Germinal center (tissue), 1 donor: ENCODE measurements around the gene PTPRJ.
"Not testable (repeated sequence)": the region's sequence is repeated elsewhere in the genome, so short reads cannot be mapped to it uniquely, and the experiment has no call there.

Source experiments
- DNase-seq: peaks from one replicate; pipeline ENCODE4 v3.0.0; 2012; ENCODE audit warnings: mixed read lengths, low spot score

The PTPRJ gene

DNA sequence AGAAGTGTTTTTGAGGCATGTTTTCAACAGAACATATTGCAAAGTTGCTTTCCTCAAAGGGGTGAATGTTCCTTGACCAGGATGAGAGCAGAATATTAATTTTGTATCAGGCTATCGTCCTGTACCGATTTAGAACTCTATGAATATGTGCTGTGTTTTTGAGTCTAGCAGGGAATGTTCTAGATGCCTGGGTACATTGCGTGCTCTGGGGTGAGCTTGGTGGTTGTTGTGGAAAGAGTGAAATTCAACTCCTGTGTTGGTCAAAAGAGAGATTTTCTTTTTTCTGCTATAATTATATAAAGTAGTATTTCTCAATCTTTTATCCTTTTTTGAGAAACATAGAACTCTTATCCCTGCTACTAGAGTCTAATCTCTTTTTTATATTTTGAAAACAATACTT is 185.1 kb downstream of the PTPRJ start:
- no peak for DNase-seq

DNA sequence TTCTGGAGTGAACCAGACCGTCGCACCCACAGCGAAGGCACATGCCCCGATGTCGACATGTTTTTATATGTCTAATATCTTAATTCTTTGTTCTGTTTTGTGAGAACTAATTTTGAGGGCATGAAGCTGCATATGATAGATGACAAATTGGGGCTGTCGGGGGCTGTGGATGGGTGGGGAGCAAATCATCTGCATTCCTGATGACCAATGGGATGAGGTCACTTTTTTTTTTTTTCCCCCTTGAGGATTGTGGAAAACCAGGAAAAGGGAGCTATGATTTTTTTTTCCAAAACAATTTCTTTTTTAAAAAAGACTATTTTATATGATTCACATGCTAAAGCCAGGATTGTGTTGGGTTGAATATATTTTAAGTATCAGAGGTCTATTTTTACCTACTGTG is 187.0 kb downstream of the PTPRJ start:
- no peak for DNase-seq

DNA sequence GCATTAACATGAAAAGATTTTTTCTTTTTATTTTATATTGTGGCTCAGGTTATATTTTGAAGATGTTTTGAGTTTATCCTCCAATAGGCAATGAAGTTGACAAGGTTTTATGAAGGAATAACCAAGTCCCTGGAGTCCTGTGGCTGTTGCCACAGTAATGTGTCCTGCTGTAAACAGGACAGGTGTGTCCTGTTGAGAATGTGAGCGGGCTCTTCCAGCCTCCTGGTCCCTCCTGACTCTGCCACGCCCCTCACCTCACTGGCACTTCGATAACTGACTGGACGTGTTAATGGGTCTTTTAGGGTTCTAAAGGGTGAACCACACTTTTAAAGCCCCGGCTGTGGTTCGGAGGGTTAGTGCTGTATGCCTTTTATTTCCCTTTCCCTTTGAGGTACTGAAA is 188.5 kb downstream of the PTPRJ start:
- DNase-seq: no peak

DNA sequence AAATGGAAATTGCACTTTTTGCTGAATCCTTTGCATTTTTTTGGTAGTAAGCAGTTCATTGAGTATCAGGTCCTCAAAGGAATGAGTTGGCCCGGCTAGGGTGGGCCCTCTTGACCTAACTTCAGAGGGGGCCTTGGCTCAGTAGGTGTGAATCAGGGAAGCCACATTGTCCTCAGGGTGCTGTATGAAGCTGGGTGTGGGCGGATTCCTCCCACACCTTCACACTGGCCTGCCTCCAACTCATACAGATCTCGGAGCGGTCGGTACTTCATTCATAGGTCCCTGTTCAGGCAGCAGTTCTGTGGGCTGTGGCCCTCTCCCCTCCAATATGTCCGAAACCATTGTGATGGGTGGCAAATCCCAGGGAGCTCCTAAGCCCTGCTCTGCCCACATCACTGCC is 188.9 kb downstream of the PTPRJ start:
- no peak for DNase-seq

DNA sequence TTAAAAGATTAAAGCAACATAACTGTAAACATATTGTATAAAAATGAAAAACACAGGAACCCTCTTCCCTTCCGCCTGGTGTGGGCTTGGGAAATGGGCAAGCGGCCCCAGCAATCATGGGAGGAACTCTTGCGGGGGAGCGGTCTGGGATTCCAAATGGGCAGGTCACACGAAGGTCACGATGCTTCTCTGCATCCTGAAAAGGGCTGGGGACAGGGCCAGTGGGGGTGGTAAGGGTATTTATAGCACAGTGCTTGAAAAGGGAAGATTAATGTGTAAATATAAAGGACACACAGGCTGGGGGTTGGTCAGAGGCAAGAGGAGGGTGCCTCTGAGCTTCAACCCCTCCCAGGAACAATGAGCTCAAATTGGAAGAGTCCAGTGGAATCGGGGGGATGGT is 189.4 kb downstream of the PTPRJ start:
- DNase-seq: no peak

DNA sequence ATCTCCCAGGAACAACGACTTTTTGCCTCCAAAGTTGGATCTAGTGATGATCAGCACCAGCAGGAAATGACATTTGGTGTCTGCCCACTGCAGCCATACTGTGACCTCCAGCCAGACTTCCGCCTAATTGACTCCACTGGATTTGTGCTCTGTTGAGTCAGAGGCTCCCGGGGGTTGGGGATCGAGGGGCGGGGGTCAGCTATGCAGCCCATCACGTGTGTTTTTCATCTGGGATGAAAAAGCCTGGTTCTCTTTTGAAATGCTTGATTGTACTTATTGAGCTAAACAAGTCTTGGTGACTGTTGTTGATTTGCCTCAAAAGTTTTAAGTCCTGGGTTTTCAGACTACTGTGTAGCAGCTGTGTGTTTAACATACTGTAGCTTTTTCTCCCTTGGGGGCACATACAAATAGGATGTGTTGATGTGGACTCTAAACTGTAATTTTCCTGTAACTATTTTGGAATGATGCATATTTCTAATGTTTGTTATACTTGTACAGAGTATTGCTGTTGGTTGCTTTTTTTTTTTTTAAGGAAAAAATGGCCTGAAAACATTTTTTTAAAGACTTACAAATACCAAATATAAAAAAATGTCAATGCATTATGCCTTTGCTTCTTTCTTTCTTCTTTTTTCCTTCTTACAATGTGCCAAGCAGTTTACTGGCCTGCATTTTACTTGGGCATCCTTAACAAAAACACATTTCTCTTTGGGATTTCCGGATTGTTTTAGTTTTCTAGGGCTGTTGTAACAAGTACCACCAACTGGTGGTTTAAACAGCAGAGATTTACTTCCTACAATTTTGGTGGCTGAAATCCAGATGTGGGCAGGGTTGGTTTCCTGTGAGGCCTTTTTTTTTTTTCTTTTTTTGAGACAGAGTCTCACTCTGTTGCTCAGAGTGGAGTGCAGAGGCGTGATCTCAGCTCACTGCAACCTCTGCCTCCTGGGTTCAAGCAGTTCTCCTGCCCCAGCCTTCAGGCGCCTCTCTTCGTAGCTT is 190.2 kb downstream of the PTPRJ start:
- DNase-seq: no peak

DNA sequence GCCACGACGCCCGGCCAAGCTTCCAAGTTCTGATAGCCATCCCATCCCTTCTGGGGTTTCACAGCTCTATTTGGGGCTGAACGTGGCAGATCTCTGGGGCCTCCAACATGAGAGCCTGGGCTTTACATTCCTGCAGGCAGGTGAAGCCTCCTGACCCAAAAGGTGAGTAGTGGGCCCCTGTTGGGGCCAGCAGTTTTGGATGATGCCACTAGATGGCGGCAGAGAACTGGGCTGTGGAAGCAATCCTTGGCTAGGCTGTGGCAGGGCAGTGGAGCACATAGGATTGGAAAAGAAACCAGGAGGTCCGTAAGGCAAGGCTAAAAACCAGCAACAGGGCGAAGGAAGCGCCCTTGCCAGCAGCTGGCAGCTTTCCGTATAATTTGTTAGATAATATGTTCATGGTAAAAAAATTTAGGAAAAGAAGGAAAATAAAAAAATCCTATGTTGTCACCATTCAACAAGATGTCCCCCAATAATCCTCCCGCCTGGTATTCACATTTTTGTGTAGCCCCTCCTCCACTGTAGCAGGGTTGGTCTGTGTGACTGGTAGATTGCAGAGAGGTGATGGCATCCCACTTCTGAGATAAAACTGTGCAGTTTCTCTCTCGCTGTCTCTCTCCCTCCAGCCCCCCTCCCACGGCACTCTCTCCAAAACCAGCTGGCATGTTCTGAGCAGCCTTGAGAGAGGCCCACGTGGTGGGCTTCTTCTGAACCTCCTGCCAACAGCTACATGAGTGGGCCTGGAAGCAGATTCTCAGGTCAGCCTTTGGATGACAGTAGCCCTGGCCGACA is 192.7 kb downstream of the PTPRJ start:
- DNase-seq: peak; percentile 72

DNA sequence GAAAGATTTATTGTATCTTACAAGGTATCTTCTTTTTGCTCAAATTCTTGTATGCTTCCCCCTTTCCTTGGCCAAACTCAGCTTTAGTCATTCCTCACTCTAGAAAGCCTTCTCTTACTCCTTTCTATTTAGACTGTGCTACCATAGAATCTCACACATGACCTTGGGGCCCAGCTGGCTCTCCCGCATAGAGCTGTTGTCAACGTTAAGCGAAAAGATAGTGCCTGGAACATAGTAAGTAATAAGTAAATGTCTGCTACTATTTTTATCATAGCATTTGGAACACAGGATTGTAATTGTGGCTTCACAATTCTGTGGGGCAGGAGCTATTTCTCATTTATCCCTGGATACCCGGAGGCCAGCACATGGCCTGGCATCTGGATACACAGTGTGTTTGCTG is 197.3 kb downstream of the PTPRJ start:
- DNase-seq: no peak

DNA sequence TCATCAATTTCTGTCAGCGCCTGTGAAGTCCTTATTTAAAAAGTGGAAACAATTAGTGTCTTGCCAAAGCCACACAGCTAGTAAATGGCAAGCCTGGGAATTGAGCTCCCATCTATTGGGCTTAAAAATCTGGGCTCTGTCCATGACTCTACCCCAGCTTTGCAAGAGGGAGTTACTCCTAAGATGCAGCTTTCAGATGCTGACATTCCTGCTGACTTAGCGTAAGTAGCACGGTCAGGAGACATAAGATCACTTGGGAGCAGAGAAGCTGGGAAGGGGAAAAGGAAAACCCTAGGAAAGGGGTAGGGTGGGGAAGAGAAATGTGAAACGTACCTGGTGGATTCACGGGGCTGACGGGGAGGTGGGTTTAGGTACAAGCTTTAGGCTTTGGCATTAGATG is 200.3 kb downstream of the PTPRJ start:
- no peak for DNase-seq

DNA sequence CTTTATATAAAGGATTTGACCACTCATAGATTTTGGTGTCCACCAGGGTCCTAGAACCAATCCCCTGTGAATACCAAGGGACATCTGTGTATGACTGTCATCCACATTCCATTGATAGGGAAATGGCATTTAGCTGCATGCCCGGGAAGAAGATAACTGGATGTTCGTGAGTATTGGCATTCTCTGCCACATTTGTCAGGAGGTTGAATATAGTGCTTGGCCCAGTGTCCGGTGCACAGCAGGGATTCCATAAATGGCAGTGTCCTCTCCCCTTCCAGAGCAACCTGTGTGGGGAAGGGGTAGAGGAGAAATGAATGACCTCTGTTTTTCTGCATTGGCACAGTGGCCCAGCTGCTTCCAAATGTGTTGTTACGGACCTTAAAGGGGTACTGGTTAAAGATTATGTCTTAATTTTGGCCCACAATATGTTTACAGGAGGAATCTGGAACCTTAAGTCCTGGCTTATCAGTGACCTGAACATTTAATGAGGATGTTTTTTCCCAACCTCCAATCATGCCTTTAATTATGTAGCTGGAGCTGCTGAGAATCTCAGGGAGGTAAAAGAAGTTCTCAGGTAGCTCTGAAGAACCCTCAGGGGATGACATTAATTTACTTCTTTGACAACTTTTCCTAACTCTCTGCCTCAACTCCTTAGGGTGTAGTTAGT is 202.6 kb downstream of the PTPRJ start:
- no peak for DNase-seq

DNA sequence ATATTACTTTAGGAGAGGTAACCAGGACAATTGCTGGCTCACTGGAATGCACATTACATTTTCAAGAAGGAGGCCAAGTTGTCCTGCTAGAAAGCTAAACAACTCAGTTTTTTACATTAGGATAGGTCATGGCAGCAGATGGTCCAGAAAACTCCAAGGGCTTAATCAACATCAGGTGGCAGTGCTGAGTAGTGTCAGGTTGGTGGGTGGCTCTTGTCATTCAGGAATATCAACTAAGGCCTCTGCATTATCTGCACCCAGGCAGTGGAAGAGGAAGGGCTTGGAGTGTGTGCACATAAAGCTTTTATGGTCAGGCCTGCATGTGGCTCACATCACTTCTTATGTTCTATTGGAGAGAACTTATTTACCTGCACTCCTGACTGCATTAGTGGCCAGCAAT is 204.1 kb downstream of the PTPRJ start:
- no peak for DNase-seq

DNA sequence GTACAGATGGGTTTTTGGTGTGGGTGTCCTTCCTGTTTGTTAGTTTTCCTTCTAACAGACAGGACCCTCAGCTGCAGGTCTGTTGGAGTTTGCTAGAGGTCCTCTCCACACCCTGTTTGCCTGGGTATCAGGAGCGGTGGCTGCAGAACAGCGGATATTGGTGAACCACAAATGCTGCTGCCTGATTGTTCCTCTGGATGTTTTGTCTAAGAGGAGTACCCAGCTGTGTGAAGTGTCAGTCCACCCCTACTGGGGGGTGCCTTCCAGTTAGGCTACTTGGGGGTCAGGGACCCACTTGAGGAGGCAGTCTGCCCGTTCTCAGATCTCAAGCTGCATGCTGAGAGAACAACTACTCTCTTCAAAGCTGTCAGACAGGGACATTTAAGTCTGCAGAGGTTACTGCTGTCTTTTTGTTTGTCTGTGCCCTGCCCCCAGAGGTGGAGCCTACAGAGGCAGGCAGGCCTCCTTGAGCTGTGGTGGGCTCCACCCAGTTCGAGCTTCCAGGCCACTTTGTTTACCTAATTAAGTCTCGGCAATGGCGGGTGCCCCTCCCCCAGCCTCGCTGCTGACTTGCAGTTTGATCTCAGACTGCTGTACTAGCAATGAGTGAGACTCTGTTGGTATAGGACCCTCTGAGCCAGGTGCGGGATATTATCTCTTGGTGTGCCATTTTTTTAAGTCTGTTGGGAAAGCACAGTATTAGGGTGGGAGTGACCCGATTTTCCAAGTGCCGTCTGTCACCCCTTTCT is 210.7 kb downstream of the PTPRJ start:
- not testable (repeated sequence) for DNase-seq

DNA sequence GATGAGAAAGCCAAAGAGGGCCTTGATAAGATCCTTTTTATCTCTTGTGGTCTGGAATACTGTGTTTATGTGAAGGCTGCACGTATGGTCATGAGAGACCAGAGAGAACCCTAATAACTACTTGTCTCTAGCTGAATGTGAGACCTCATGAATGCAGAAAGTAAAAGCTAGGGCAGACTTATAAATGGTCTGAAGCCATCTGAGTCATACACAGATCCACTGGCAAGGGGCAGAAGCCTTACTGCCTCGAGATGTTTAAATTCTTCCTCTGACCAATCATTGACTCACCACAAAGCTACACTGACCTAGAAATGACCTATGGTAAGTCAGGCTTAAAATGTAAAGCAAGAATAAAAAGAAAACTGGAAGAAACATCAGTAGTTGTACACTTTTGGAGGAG is 213.5 kb downstream of the PTPRJ start:
- DNase-seq: no peak

DNA sequence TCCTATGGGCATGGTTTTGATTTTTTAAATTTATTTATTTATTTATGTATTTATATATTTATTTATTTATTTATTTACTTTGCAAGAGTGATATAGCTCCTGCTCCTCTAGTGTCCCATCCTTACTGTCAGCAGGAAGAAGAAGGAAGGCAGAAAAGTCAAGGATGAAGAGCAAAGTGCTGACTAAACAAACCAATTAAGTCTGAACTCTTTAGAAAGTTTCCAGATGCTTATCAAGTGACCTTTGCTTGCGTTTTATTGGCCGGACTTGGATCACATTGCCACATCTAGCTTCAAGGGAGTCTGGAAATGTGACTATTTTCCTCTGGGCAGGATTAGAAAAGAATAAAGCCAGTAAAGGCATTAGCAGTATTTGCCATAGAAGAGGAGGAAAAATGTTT is 227.5 kb downstream of the PTPRJ start:
- no peak for DNase-seq

DNA sequence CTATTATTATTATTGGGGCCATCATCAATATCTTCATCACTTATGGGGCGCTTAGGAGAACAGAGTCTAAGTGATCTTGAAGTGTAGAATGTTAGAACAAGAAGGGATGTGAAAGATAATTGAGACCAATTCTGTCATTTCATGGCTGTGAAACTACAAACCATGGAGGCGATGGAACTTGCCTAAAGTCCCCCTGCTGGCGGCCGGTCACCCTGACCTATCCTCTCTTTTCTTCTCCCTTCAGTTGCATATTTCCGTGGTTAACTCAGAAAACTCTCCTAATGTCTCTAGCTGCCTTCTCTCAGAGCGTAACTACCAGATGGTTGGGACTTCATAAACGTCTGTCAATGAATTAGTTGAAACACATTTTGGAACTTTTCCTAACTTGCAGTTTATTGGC is 229.7 kb downstream of the PTPRJ start:
- no peak for DNase-seq

DNA sequence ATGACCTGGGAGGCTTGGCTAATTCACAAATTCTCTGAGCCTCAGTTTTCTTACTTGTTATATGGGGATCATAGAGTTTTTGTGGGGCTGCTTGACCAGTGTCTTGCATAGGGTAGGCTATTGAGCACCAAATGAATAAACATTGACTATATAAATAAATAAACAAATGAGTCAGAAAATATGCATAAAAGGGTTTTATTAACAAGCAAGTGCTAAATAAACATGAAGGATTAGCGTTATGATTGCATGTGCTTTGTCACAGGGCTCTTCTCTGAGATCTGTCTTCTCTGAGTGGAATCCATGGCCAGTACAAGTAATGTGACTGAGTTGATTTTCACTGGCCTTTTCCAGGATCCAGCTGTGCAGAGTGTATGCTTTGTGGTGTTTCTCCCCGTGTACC is 236.2 kb downstream of the PTPRJ start, which contains the start of gene OR4B1:
OR4B1 (plus strand) TSS at position 301 of the 400 bp plus-strand sequence; CDS start at position 301, 0 bp downstream.
- DNase-seq: no peak
